Stimulated activated naive CD8-positive, alpha-beta T cell treated with anti-CD3 and anti-CD28 coated beads, Interleukin-15, Interleukin-2, amounts not matched to agents 100 ng/mL and 50 ng/mL, for 24 hours (primary cell): ENCODE results near the gene HS3ST3B1.

Experiments
- H3K27ac Mint-ChIP-seq: one replicate; pipeline ENCODE4 v1.8.0; 2021; ENCODE audit warnings: mild to moderate bottlenecking, mixed read lengths
- H3K27me3 Mint-ChIP-seq: one replicate; pipeline ENCODE4 v1.8.0; 2021; ENCODE audit warnings: mixed read lengths
- H3K36me3 Mint-ChIP-seq: one replicate; pipeline ENCODE4 v1.8.0; 2021; ENCODE audit warnings: low read depth, mixed read lengths
- H3K4me1 Mint-ChIP-seq: one replicate; pipeline ENCODE4 v1.8.0; 2021; ENCODE audit warnings: low read depth, mixed read lengths
- H3K4me3 Mint-ChIP-seq: one replicate; pipeline ENCODE4 v1.8.0; 2021; ENCODE audit warnings: mild to moderate bottlenecking, mixed read lengths
- H3K9me3 Mint-ChIP-seq: one replicate; pipeline ENCODE4 v1.8.0; 2021; ENCODE audit warnings: mixed read lengths

The HS3ST3B1 gene

GRCh38 chr17:14308965-14309879 lies 8.3 kb downstream of the HS3ST3B1 start:
- no peaks in the 10 kb centered on the region for H3K27me3 Mint-ChIP-seq
- H3K27ac Mint-ChIP-seq: peak overlapping the region; percentile 68
- H3K36me3 Mint-ChIP-seq: peaks cover 23% of the 10 kb centered on the region
- H3K4me1 Mint-ChIP-seq: peaks cover 75% of the 10 kb centered on the region
- no peaks in the 10 kb centered on the region for H3K9me3 Mint-ChIP-seq
- peak overlapping the region; percentile 78 for H3K4me3 Mint-ChIP-seq

GRCh38 chr17:14310101-14310500 lies 9.2 kb downstream of the HS3ST3B1 start:
- Mint-ChIP-seq H3K4me1 (peaks cover 66% of the 10 kb centered on the region), H3K9me3 (no peaks in the 10 kb centered on the region), H3K27ac (no peak overlapping the region)

GRCh38 chr17:14310605-14311004 lies 9.7 kb downstream of the HS3ST3B1 start:
- Mint-ChIP-seq H3K4me3 (peak overlapping the region; percentile 25), H3K4me1 (peaks cover 65% of the 10 kb centered on the region), H3K36me3 (peaks cover 26% of the 10 kb centered on the region), H3K9me3 (no peaks in the 10 kb centered on the region), H3K27me3 (no peaks in the 10 kb centered on the region), H3K27ac (no peak overlapping the region)

More at GRCh38 chr17:14310101-14310500, 9.2 kb downstream of the HS3ST3B1 start:
- H3K4me3 Mint-ChIP-seq: no peak overlapping the region
- no peaks in the 10 kb centered on the region for H3K27me3 Mint-ChIP-seq
- H3K36me3 Mint-ChIP-seq: peaks cover 29% of the 10 kb centered on the region

- Mint-ChIP-seq H3K36me3 (peaks cover 26% of the 10 kb centered on the region), H3K4me3 (no peak overlapping the region), H3K9me3 (no peaks in the 10 kb centered on the region), H3K27ac (no peak overlapping the region), H3K27me3 (no peaks in the 10 kb centered on the region), H3K4me1 (peaks cover 64% of the 10 kb centered on the region)
Observed at GRCh38 chr17:14311186-14311705, 10.4 kb downstream of the HS3ST3B1 start.

- H3K27me3 Mint-ChIP-seq: no peaks in the 10 kb centered on the region
- H3K9me3 Mint-ChIP-seq: no peaks in the 10 kb centered on the region
- no peak overlapping the region for H3K27ac Mint-ChIP-seq
- H3K4me3 Mint-ChIP-seq: no peak overlapping the region
- peaks cover 26% of the 10 kb centered on the region for H3K36me3 Mint-ChIP-seq
- peaks cover 64% of the 10 kb centered on the region for H3K4me1 Mint-ChIP-seq
Observed at GRCh38 chr17:14311981-14312380, 11.1 kb downstream of the HS3ST3B1 start.

- peaks cover 30% of the 10 kb centered on the region for H3K36me3 Mint-ChIP-seq
- H3K27ac Mint-ChIP-seq: no peak overlapping the region
- H3K4me1 Mint-ChIP-seq: peaks cover 64% of the 10 kb centered on the region
Observed at GRCh38 chr17:14312522-14312921, 11.6 kb downstream of the HS3ST3B1 start.

GRCh38 chr17:14316126-14316832 lies 15.4 kb downstream of the HS3ST3B1 start:
- Mint-ChIP-seq H3K4me3 (no peak overlapping the region), H3K4me1 (peaks cover 72% of the 10 kb centered on the region), H3K9me3 (no peaks in the 10 kb centered on the region), H3K36me3 (peaks cover 23% of the 10 kb centered on the region), H3K27ac (no peak overlapping the region), H3K27me3 (no peaks in the 10 kb centered on the region)

More at GRCh38 chr17:14312522-14312921, 11.6 kb downstream of the HS3ST3B1 start:
- H3K9me3 Mint-ChIP-seq: no peaks in the 10 kb centered on the region
- no peaks in the 10 kb centered on the region for H3K27me3 Mint-ChIP-seq
- H3K4me3 Mint-ChIP-seq: no peak overlapping the region

- H3K27me3 Mint-ChIP-seq: no peaks in the 10 kb centered on the region
- H3K9me3 Mint-ChIP-seq: no peaks in the 10 kb centered on the region
- no peak overlapping the region for H3K4me3 Mint-ChIP-seq
- peak overlapping the region; percentile 19 for H3K27ac Mint-ChIP-seq
- peaks cover 23% of the 10 kb centered on the region for H3K36me3 Mint-ChIP-seq
- H3K4me1 Mint-ChIP-seq: peaks cover 74% of the 10 kb centered on the region
Observed at GRCh38 chr17:14317383-14317782, 16.5 kb downstream of the HS3ST3B1 start.

- Mint-ChIP-seq H3K27me3 (no peaks in the 10 kb centered on the region), H3K36me3 (peaks cover 18% of the 10 kb centered on the region), H3K4me1 (peaks cover 77% of the 10 kb centered on the region), H3K27ac (peak overlapping the region; percentile 56), H3K9me3 (no peaks in the 10 kb centered on the region), H3K4me3 (peak overlapping the region; percentile 14)
Observed at GRCh38 chr17:14318109-14318917, 17.4 kb downstream of the HS3ST3B1 start.

- no peaks in the 10 kb centered on the region for H3K27me3 Mint-ChIP-seq
- H3K27ac Mint-ChIP-seq: peak overlapping the region; percentile 56
- peaks cover 82% of the 10 kb centered on the region for H3K4me1 Mint-ChIP-seq
- H3K9me3 Mint-ChIP-seq: no peaks in the 10 kb centered on the region
- peaks cover 16% of the 10 kb centered on the region for H3K36me3 Mint-ChIP-seq
- peak overlapping the region; percentile 14 for H3K4me3 Mint-ChIP-seq
Observed at GRCh38 chr17:14318918-14319205, 18.0 kb downstream of the HS3ST3B1 start.

GRCh38 chr17:14320098-14320497 lies 19.2 kb downstream of the HS3ST3B1 start:
- Mint-ChIP-seq H3K27ac (no peak overlapping the region), H3K9me3 (no peaks in the 10 kb centered on the region), H3K4me3 (no peak overlapping the region), H3K27me3 (no peaks in the 10 kb centered on the region), H3K4me1 (peaks cover 86% of the 10 kb centered on the region), H3K36me3 (peaks cover 7% of the 10 kb centered on the region)

GRCh38 chr17:14320734-14321475 lies 20.0 kb downstream of the HS3ST3B1 start:
- no peaks in the 10 kb centered on the region for H3K27me3 Mint-ChIP-seq
- H3K36me3 Mint-ChIP-seq: peaks cover 10% of the 10 kb centered on the region
- H3K9me3 Mint-ChIP-seq: peaks cover 3% of the 10 kb centered on the region
- H3K4me3 Mint-ChIP-seq: peak overlapping the region; percentile 9
- peaks cover 86% of the 10 kb centered on the region for H3K4me1 Mint-ChIP-seq
- H3K27ac Mint-ChIP-seq: peak overlapping the region; percentile 92

- peaks cover 11% of the 10 kb centered on the region for H3K36me3 Mint-ChIP-seq
- no peaks in the 10 kb centered on the region for H3K27me3 Mint-ChIP-seq
- peaks cover 4% of the 10 kb centered on the region for H3K9me3 Mint-ChIP-seq
- H3K4me1 Mint-ChIP-seq: peaks cover 81% of the 10 kb centered on the region
- peak overlapping the region; percentile 92 for H3K27ac Mint-ChIP-seq
- H3K4me3 Mint-ChIP-seq: peak overlapping the region; percentile 9
Observed at GRCh38 chr17:14321476-14321949, 20.6 kb downstream of the HS3ST3B1 start.
